ENCODE data around the gene BMP3.

BMP3 gene

GRCh38 chr4:81102107-81102506 lies 71.6 kb downstream of the BMP3 start:
- H3K14ac ChIP-seq (ENCODE audit: low read length in 2 of 2), result no peak overlapping the region
- no peak overlapping the region for H2BK15ac ChIP-seq (ENCODE audit: low read depth, poor library complexity, severe bottlenecking)
- no peak overlapping the region for H2AK5ac ChIP-seq (ENCODE audit: low read length, severe bottlenecking)
- no peak overlapping the region for H3K9ac ChIP-seq (ENCODE audit: low read length)
- no peaks in the 10 kb centered on the region for H3K4me1 ChIP-seq (ENCODE audit: control insufficient read depth, insufficient read depth, low read depth, low read length)
- H3K18ac ChIP-seq (ENCODE audit: low read depth in 1 of 2, low read length in 2 of 2), result no peak overlapping the region
- H3K36me3 ChIP-seq (ENCODE audit: control insufficient read depth in 1 of 2, insufficient read depth in 2 of 2, low read depth in 1 of 2, low read length in 2 of 2), result peaks cover 0 to 51% of the 10 kb centered on the region in 2 experiments
- peaks cover 4% of the 10 kb centered on the region for H3K9me3 ChIP-seq (ENCODE audit: control insufficient read depth, low read length)
- H3K79me1 ChIP-seq (replicated peaks; ENCODE audit: low read length, poor library complexity, severe bottlenecking), result no peaks in the 10 kb centered on the region
- no peak overlapping the region for H4K8ac ChIP-seq (ENCODE audit: low read length)
- no peak overlapping the region for H3K23ac ChIP-seq (ENCODE audit: low read length in 2 of 2)
- H2BK12ac ChIP-seq (ENCODE audit: low read length in 2 of 2), result no peak overlapping the region
- H4K91ac ChIP-seq (ENCODE audit: low read length), result no peak overlapping the region
- no peaks in the 10 kb centered on the region for H3K27me3 ChIP-seq (ENCODE audit: control insufficient read depth in 1 of 2, insufficient read depth in 1 of 2, low read length in 2 of 2)
- no peak overlapping the region for H2AFZ ChIP-seq (ENCODE audit: low read depth, low read length)
- H3K4ac ChIP-seq (ENCODE audit: low read depth in 1 of 2, low read length in 2 of 2), result no peak overlapping the region
- no peak overlapping the region for H2BK120ac ChIP-seq (ENCODE audit: low read depth, low read length)
- DNase-seq, result no peak
- no peak overlapping the region for H3K4me3 ChIP-seq (ENCODE audit: insufficient read depth in 1 of 2, low read depth in 1 of 2, low read length in 2 of 2)
- H3K4me2 ChIP-seq (ENCODE audit: low read length, poor library complexity, severe bottlenecking), result no peak overlapping the region
- H3K27ac ChIP-seq (ENCODE audit: low read length, poor library complexity, severe bottlenecking), result no peak overlapping the region
- no peak overlapping the region for H2BK5ac ChIP-seq (ENCODE audit: low read depth, low read length, poor library complexity, severe bottlenecking)

GRCh38 chr4:81106150-81106549 lies 75.6 kb downstream of the BMP3 start:
- no peaks in the 10 kb centered on the region for H3K9me3 ChIP-seq (ENCODE audit: control insufficient read depth, low read length)
- no peaks in the 10 kb centered on the region for H3K4me1 ChIP-seq (ENCODE audit: control insufficient read depth, insufficient read depth, low read depth, low read length)
- H3K23ac ChIP-seq (ENCODE audit: low read length in 2 of 2), result no peak overlapping the region
- no peak overlapping the region for H2BK15ac ChIP-seq (ENCODE audit: low read depth, poor library complexity, severe bottlenecking)
- H3K9ac ChIP-seq (ENCODE audit: low read length), result no peak overlapping the region
- H4K91ac ChIP-seq (ENCODE audit: low read length), result no peak overlapping the region
- no peak overlapping the region for H3K4me2 ChIP-seq (ENCODE audit: low read length, poor library complexity, severe bottlenecking)
- no peaks in the 10 kb centered on the region for H3K27me3 ChIP-seq (ENCODE audit: control insufficient read depth in 1 of 2, insufficient read depth in 1 of 2, low read length in 2 of 2)
- H3K14ac ChIP-seq (ENCODE audit: low read length in 2 of 2), result no peak overlapping the region
- H2BK120ac ChIP-seq (ENCODE audit: low read depth, low read length), result no peak overlapping the region
- no peak overlapping the region for H2BK5ac ChIP-seq (ENCODE audit: low read depth, low read length, poor library complexity, severe bottlenecking)
- H3K4ac ChIP-seq (ENCODE audit: low read depth in 1 of 2, low read length in 2 of 2), result no peak overlapping the region
- no peaks in the 10 kb centered on the region for H3K79me1 ChIP-seq (replicated peaks; ENCODE audit: low read length, poor library complexity, severe bottlenecking)
- no peak overlapping the region for H3K27ac ChIP-seq (ENCODE audit: low read length, poor library complexity, severe bottlenecking)
- H2BK12ac ChIP-seq (ENCODE audit: low read length in 2 of 2), result no peak overlapping the region
- peaks cover 0 to 59% of the 10 kb centered on the region in 2 experiments for H3K36me3 ChIP-seq (ENCODE audit: control insufficient read depth in 1 of 2, insufficient read depth in 2 of 2, low read depth in 1 of 2, low read length in 2 of 2)
- H3K18ac ChIP-seq (ENCODE audit: low read depth in 1 of 2, low read length in 2 of 2), result no peak overlapping the region
- no peak overlapping the region for H3K4me3 ChIP-seq (ENCODE audit: insufficient read depth in 1 of 2, low read depth in 1 of 2, low read length in 2 of 2)
- H4K8ac ChIP-seq (ENCODE audit: low read length), result no peak overlapping the region
- no peak overlapping the region for H2AFZ ChIP-seq (ENCODE audit: low read depth, low read length)
- 84% methylated on average over 4 of the region's 4 CpGs for WGBS
- H2AK5ac ChIP-seq (ENCODE audit: low read length, severe bottlenecking), result no peak overlapping the region
- no peak for DNase-seq
